Fibroblast of the aortic adventitia (primary cell): ENCODE results near the gene LSM4. TPM values are rescaled to one million over a fixed set of nuclear protein-coding genes. Genes with fewer than 3 reads are reported as not detected.

ENCODE experiments used
- DNase-seq: peaks from one replicate; pipeline ENCODE4 v3.0.0-alpha.2; 2010; ENCODE audit warnings: low read depth
- H3K4me3 ChIP-seq: 2 replicates; pipeline ENCODE4 v1.5.1; 2011; ENCODE audit warnings: low read depth, mild to moderate bottlenecking, control low read depth, low read length, moderate library complexity
- total RNA-seq: library from RNA; depleted of rRNA; stranded (reverse); fragments of >200 nt; gene quantifications from 2 replicates; pipeline ENCODE4 v1.2.3, GENCODE V29; 2012; ENCODE audit warnings: low replicate concordance
- TF ChIP-seq, protein P1 (sequence below): IDR thresholded peaks from 2 replicates; pipeline ENCODE4 v1.5.1; 2011; ENCODE audit warnings: mild to moderate bottlenecking, low read length, control low read depth, inconsistent platforms; ENCODE audit not compliant: insufficient read depth

LSM4 gene
- total RNA-seq, 1 donor = 113 TPM

DNA sequence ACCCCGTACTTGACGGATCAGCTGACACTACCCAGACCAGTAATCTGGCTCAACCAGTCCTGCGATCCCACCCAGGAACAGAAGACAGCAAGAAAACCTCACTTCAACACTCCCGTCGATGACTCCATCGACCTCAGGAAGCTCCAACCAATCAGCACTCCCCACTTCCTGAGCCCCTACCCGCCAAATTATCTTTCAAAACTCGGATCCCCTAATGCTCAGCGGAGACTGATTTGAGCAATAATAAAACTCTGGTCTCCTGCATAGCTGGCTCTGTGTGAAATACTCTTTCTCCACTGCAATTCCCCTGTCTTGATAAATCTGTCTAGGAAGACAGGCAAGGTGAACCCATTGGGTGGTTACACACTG lies 1.2 kb downstream of the LSM4 start:
- TF ChIP-seq, protein P1, sequence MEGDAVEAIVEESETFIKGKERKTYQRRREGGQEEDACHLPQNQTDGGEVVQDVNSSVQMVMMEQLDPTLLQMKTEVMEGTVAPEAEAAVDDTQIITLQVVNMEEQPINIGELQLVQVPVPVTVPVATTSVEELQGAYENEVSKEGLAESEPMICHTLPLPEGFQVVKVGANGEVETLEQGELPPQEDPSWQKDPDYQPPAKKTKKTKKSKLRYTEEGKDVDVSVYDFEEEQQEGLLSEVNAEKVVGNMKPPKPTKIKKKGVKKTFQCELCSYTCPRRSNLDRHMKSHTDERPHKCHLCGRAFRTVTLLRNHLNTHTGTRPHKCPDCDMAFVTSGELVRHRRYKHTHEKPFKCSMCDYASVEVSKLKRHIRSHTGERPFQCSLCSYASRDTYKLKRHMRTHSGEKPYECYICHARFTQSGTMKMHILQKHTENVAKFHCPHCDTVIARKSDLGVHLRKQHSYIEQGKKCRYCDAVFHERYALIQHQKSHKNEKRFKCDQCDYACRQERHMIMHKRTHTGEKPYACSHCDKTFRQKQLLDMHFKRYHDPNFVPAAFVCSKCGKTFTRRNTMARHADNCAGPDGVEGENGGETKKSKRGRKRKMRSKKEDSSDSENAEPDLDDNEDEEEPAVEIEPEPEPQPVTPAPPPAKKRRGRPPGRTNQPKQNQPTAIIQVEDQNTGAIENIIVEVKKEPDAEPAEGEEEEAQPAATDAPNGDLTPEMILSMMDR = no peak
- DNase-seq = peak; percentile 25

DNA sequence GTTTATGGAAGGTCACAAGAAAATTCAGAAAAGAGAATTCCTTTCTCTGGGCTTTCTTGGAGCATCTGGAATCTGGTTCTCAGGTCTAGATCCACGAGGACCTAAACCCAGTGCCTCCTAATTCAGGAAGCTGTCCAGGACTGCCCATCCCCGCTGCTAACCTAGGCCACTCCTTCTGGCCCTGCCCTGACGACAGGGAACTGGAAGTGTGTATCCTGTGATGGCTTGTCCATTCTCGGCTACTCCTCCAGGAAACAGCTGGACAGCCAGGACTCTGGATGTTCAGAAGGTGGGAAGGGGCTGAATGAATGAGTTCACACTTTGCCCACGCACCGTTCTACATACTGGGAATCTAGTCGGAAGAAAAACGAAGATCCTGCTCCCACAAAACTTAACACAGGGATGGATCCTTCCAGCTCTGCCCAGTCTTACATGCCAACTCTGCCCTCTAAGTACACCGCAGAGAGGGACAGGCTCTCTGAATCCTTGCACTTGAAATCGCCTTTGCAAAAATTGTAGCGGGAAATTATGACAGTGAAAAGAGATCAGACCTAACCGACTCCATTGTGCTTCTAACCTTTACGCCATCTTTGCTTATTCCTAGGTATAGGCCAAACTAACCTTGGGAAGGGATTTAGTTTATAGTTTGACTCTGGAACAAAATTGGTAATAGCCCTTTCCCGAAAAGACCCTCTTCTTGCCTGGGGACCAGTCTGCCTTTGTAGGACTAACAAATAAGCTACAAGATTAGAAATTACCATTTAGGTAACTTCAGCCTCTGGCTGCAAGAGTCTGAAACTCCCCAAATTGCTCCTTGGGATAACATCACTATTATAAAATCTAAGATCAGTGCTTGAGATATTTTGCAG lies 1.8 kb downstream of the LSM4 start:
- H3K4me3 ChIP-seq = no peak overlapping the region
- TF ChIP-seq, protein P1 = no peak
- DNase-seq = no peak

More for the DNA sequence above, 1.2 kb downstream of the LSM4 start:
- H3K4me3 ChIP-seq = peak overlapping the region; percentile 83

DNA sequence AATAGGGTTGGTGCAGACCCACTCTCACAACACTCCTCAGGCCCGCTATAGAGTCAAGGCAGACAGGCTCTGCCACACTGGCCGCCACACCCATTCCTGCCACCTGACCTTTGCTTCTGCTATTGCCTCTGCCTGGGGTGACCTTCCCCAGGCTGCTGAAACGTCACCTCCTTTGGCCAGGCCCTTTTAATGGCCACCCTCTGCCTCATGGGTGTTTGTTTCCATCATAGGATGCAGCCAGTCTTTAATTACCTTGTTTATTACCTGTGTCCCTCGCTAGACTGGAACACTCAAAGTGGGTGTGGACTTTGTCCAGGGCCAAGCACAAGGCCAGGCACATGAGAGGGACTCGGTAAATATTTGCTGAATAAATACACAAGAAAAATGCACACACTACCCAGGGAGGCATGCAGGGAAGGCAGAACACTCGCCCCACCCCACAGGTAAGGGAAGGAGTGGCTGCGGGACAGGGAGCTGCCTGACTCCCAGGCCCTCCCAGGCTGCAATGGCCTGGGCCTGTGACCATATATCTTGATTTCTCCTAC lies 3.2 kb downstream of the LSM4 start:
- DNase-seq = no peak
- TF ChIP-seq, protein P1 = no peak
- H3K4me3 ChIP-seq = no peak overlapping the region

DNA sequence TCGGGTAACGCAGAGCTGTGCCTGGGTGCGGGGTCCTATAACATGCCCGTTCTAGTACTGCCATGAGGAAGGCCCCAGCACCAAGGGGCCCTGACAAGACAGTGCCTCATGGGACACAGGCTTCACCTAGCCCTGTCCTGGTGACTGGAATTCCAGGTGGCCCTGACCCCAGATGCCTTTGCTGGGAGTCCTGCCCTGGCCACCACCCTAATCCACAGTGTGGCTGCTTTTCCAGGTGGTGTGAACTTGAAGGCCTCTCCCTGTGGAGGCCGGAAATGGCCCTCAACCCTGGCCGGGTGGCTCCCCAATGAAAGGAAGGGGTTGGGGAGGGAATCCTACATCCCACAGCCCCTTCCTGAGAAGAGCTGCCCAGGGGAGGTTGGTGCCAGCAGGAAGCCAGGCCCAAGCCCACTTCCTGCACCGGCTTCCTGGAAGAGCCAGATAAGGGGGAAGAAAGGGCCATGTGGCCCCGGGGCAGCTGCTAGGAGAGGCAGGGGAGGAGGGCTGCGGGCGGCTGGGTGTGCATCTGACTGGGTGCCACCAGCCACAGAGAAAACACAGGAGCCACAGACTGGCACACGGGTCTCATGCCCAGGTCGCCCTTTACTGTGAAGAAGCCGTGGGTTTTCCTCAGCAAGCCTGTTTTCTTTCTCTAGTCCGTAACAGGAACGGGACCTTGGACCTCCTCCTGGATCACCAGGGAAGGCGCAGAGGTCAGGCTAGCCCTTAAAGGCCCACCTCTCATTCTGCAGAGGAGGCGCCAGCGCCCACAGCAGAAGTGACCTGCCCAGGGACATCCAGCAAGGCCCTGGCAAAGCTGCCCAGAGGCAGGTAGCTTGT lies 4.7 kb downstream of the LSM4 start:
- no peak for DNase-seq
- TF ChIP-seq, protein P1 = no peak
- no peak overlapping the region for H3K4me3 ChIP-seq

DNA sequence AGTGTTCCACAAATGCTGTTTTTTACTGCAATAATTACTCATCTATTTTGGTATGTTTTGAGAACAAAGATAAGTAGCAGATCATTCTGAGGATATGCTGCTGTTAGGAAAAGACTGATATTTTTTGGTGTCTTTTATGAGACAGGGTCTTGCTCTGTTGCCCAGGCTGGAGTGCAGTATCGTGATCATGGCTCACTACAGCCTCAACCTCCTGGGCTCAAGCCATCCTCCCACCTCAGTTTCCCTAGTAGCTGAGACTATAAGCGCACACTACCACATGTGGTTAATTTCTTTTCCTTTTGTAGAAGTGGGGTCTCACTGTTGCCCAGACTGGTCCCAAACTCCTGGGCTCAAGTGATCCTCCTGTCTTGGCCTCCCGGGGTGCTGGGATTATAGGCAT lies 9.5 kb downstream of the LSM4 start:
- no peak for DNase-seq
- no peak overlapping the region for H3K4me3 ChIP-seq
- TF ChIP-seq, protein P1 = no peak

DNA sequence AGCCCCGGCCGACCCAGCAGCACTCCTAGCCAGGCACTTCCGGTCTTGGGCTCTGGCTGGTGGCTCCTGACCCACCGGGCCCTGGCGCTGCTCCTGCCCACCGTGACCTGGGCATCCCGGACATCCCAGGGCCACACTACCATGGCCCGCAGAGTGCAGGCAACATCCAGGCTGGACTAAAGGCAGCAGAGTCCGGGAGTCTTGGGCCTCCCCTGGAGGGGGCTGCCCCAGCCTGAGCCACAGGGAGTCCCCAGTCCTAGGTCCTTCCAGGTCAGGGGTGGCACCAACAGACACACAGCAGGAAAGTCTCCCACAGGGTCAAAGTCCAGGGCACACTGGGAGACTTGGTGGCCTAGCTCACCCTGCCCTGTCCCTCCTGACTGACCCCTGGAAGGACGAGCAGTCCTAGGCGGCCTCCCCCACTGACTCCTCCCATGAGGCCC lies 10.8 kb downstream of the LSM4 start:
- TF ChIP-seq, protein P1 = no peak

More for the DNA sequence above, 10.8 kb downstream of the LSM4 start:
- no peak for DNase-seq
- H3K4me3 ChIP-seq = no peak overlapping the region
